SH-SY5Y (cell line): ENCODE results near the gene PAX7.

Source experiments
- GATA2 ChIP-seq: IDR thresholded peaks from 2 replicates; pipeline ENCODE4 v1.6.1; 2011; ENCODE audit warnings: mild to moderate bottlenecking, low read depth, low read length
- GATA3 ChIP-seq: IDR thresholded peaks from 2 replicates; pipeline ENCODE4 v1.6.1; 2011; ENCODE audit warnings: low read depth, mild to moderate bottlenecking, low read length, moderate library complexity

DNA sequence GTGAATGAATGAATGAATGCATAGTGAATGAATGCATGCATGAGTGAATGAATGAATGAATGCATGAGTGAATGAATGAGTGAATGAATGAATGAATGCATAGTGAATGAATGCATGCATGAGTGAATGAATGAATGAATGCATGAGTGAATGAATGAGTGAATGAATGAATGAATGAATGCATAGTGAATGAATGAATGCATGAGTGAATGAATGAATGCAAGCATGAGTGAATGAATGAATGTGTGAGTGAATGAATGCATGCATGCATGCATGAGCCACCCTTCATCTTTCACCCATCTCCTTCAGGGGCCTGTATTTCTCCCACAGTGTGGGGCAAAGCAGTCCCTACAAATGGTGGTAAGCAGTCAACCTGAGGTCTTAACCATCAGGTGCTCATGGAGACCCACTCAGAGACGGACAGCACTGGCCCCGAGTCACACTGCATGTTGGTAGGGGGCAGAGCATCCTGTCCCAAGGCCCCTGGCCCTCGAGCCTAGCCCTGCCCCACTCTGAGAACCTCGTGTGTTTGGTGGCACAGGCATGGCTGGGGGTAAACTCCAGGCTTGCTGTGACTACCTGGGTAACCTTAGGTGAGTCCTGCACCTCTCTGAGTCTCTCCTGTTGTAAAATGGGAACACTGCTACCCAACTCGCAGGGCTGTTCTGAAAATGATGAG lies 28.0 kb upstream of the PAX7 start:
- TF ChIP-seq GATA2: no peak
- TF ChIP-seq GATA3: no peak
